Occipital lobe (tissue), 2 donors: ENCODE results near the gene CLECL1. TPM values are rescaled to one million over a fixed set of nuclear protein-coding genes. Genes with fewer than 3 reads are reported as not detected.

Experiments
- DNase-seq: peaks from one replicate; lab custom pipeline; 2025; lab: John Stamatoyannopoulos, UW
- total RNA-seq: library from RNA; depleted of rRNA; stranded (reverse); fragments of >200 nt; gene quantifications from one replicate; pipeline ENCODE4 v1.2.3, GENCODE V29; 2014

Gene CLECL1
- not detected for total RNA-seq

DNA sequence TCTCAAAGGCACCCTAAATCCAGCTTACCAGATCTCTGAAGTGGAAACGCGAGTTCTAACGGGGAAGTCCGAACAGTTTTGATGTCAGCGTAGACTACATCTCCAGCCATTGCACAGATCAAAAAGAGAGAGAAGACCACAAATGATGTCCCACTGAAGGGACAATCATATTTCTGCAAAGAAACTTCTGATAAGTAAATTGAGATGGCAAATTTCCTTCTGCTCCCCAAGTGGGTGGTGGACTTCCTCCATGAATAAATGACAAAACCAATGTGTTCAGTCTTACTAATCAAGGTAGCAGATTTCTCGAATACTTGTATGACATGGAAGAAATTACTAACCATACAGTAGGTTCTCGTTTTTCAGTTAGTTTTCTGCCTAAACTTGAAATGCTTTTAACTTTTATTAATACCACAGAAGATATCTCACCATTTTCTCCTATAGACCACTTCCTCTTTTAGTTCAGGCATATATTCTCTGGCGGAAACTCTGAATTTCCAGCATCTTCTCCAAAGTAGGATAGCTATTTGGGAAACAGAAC is at the start of gene CLECL1:
CLECL1 (minus strand) TSS at position 177 of the 541 bp plus-strand sequence.
- no peak for DNase-seq

DNA sequence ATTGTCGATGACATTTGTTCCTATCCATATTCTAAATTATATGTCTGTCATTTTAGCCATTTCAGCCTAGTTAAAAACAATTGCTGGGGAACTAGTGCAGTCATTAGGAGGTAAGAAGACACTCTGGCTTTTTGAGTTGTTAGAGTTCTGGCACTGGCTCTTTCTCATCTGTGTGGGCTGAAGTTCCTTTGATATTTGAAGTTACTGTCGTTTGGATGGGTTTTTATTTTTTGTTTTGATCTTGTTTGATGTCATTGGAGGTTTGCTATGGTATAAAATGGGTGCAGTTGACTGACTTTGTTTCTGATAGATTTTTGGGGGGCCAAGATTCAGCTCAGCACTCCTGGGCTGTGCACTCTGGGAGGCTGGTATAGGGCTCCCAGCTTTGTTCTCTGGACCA is 48.5 kb upstream of the CLECL1 start:
- DNase-seq, result no peak

DNA sequence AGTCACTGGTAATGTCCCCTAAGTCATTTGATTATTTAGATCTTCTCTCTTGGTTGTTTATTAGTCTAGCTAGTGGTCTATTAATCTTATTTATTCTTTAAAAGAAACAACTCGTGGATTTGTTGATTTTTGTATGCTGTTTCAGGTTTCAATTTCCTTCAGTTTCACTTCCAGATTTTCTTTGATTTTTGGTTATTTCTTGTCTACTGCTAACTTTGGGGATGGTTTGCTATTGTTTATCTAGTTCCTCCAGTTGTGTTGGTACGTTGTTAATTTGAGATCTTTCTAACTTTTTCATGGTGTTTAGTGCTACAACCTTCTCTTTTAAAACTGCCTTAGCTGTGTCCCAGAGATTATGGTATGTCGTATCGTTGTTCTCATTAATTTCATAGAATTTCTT is 46.3 kb upstream of the CLECL1 start:
- no peak for DNase-seq

DNA sequence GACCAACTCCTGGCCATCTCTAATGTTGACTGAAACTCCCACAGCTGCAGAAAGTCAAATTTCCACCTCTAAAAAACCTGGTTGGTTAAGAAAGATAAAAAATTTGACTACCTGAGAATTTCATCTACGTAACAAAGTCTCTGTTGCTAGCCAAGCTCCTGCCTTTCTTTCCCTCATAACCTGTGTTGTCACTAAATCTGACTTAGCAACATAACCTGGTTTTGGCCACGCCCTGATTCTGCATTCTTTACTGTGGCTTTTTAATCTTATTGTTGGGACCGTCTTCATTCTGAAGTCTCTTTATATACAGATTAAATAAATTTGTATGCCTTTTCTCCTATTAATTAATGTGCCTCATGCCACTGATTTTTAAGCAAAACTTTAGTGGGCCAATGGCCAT is 43.9 kb upstream of the CLECL1 start:
- no peak for DNase-seq

DNA sequence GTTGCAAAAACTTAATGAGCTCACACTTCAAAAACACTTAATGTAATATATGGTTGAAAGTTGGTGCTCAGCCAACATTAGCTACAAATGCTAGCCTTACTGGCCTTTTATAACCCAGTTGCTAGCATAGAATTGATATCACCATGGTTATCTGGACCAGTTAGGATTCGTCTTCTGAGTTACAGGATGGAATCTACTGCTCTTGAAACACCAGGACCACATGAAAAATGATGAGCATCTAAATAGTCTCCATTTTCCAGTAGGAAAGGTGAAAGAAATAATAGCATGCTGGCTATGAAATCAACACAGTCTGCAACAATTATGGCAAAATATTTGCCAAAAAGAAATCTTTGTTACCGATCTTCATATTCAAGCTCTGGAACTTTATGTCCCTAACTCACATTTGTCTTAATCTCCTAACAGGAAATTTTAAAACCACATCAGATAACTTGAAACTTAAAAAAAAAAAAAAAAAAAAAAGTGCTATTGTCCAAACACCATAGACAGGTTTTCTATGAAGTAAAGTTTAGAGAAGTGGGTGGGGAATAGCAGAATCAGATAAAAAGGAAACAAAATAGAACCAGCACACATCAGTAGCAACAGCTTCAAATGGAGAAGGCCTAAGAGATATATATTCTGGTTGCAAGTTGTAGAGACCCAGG is 40.5 kb upstream of the CLECL1 start:
- DNase-seq, result no peak

DNA sequence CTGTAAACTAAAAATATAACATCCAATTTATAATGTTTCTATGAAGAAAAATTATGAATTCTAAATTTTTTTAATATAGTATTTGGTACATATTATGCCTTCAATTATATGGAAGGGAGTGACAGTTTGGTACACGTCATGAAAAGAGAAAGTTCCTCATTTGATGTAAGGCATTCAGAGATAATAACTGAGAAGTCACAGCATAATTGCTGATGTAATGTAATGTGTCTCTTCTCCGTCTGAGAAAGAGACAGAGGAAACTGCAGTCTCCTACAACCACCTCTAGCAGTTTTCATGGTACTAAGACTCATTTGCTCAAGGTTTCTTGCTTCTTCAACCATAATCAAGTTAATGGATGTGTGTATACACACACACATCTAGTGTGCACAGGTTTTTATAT is 30.1 kb upstream of the CLECL1 start:
- no peak for DNase-seq

DNA sequence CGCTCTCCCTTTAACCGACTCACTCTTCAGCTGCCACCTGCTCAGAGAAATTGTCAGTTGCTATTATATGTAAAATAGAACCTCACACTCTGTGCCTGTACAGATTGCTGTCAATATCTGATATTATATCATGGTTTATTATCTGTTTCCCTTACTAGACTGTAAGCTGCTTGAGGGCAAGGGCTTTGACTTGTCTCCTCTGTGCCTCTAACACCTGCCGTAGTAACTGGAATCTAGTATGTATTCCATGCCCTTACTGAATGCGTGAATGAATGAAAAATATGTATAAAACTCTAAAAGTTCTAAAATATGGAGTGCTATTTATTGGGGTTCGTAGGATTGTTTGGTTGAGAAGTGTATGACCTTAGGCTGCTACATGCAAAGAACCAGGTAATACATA is 29.5 kb upstream of the CLECL1 start:
- no peak for DNase-seq

DNA sequence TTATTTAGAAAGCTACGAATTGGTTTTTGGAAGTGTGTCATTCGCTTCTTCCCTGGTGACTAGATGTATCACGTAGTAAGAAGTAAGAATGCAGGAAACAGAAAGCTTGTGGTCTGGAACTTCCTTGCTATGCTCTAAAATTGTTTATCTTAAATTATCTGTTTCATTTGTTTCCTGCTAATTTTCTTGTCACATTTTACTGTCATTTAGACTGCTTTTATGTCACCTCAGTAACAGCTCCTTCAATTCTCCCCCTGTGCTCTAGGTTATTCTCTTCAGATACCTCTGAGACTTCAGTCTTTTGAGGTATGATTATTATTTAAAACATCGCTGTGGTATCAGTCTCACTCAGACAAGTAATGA is 28.5 kb upstream of the CLECL1 start:
- no peak for DNase-seq

DNA sequence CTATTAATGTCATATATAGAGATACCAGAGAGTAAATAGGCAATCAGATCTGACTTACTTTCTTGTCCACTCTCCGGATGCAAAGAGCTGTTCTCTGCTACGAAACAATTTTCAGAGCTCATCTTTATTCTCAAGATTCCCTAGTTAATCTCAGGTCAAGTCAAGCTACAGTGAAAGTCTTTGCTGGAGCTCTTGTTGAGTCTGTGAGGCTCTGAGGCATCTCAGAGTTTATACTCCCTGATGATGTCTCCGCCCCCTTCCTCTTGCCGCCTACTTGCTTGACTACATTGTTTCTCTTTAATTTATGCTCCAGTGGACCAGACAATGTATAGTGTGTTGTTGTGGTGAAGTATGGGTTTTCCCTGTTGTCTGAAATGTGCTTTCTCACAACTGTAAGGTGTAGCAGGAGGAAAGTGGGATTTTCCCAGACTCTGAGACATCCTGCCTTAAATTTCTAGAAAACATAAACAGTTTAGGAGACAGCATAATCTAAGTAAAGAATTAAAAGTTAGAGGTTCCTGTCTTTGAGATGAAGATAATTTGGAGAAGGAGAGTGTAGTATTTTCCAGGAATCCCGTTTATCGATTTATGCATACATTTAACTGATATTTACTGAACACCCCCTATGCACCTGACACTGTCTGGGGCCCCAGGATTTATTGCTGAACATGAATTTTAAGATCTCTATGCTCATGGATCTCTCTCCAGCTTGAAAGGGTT is 28.0 kb upstream of the CLECL1 start, which contains the start of gene CD69:
CD69 (minus strand) TSS at position 203 of the 720 bp plus-strand sequence; CDS start at position 122, 81 bp downstream.
- DNase-seq, result no peak

DNA sequence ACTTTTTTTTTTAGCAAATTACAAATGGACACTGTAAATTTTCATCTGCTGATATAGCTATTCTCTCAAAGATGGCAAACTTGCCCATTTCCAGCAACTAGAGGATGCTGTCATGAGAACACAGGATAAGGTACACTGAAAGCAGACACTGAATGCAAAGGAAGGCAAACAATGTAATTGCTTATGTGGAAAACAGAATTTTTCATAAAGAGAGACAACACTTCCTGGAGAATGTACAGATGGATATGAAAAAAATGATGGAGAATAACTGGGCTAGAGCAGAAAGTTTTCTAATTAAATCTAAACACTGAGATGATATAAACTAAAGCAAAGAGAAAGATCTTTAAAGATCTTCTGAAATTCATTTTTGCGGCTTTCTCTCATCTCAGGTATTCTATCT is 27.2 kb upstream of the CLECL1 start:
- DNase-seq, result no peak

DNA sequence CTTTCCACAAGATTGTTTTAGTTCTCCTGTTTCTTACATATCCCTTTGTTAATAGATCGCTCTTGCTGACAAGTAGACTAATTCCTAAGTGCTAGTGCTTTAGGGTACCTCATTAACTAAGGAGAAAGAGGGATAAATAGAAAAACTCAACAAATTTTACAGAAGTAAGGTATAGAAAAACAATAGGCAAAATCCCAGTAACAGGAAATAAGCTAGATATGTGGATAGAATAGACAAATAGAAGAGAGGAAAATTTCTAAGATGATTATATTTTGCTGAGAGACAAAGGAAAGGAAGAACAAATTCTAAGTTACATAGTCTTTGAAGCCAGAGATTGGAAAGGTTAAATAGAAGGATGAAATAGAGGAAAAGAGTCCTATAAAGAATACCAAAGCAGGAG is 26.8 kb upstream of the CLECL1 start:
- no peak for DNase-seq

DNA sequence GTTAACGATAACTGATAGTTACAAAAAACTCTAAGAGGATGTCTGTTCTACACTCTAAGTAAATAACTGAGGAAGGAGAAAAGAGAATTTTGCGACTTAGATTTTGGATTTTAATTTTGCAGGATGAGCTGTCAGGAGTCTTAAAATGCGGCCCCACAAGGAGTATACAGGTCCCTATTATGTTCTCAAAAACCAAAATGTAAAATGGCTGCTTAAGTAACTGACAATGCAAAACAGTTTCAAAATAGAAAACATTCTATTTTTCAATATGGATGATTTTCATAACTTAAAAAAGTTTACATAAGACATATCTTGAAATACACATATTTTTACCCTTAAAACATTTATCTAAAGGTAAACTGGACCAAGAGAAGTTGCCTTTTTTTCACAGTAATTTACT is 25.2 kb upstream of the CLECL1 start:
- DNase-seq, result no peak

DNA sequence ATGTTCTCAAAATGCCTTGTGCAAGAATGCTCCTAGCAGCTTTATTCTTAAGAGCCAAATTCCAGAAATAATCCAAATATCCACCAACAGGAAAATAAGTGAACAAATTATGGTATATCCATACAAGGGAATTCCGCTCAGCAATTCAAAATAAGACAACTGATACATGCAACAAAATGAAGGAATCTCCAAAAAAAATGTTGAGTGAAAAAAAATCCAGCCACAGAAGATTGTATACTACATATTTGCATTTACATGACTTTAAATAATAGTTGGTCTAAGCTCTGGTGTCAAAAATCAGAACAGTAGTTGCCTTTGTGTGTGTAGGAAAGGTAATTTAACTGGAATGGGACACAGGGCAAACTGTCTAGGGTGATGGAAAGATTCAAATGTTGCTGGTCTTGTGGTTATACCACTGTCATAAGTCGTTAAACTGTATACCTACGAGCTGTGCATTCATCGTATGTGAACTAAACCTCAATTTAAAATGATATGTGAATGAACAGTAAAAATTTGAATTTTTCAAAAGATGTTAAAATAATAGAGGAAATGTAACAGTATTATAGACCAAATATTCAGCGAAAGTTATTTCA is 24.6 kb upstream of the CLECL1 start:
- no peak for DNase-seq

DNA sequence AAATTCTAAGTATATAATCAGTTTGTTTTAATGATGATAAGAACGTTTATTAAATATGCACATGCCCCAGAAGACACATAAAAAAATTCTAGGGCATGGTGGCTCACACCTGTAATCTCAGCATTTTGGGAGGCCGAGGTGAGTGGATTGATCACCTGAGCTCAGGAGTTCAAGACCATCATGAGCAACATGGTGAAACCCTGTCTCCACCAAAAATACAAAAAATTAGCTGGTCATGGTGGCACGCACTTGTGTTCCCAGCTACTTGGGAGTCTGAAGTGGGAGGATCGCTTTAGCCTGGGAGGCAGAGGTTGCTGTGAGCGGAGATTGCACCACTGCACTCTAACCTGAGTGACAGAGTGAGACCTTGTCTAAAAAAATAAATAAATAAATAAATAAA is 23.8 kb upstream of the CLECL1 start:
- DNase-seq, result no peak

DNA sequence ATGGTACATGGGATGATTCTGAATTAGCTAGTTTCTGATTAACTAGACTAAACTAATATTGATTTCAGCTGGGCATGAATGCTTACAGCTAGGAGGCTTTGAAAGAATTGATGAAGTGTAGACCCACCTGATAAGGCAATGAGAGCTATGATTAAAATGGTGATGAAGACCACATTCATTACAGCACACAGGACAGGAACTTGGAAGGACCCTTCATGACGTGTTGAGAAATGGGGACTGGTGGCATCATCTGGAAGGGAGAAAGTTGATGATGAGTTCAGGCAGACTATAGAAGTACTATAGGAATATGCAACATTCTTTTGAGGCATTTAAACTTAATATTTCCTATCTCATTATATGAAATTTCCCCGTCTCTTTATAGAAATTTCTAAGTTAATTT is 23.3 kb upstream of the CLECL1 start:
- no peak for DNase-seq

DNA sequence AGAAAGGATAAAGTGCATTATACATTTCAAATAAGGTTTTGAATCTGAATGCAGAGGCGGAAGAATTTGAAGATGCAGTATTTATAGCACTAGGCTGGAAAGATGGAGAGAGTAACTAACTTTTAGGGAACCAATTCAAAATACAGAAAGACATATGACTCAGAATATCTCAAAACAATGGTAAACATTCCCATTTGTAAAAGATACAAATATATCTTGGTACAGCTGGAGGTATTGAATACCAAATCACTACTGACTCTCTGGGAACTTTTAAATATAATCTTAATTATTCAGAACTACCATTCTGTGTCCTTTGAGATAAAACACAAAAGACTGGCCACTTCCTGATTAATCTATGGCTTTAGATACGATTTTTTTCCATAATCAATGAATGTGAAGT is 22.7 kb upstream of the CLECL1 start:
- DNase-seq, result no peak

DNA sequence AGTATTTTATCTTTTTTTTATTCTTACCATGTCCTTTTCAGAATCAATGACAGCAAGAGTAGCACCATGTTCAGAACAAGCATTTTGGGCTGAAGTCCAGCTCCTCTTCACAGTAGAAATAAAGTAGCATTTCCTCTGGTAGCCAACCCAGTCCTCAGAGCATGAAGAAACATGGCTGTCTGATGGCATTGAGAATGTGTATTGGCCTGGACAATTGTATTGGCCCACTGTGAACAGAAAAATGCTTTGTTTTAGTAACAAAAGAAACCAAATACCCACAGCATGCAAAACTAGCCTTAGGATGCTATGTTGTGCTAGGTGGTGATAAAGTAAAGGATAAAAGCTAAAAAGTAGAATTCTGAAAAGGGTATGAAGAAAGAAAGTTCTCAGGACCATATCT is 22.1 kb upstream of the CLECL1 start:
- DNase-seq, result no peak

DNA sequence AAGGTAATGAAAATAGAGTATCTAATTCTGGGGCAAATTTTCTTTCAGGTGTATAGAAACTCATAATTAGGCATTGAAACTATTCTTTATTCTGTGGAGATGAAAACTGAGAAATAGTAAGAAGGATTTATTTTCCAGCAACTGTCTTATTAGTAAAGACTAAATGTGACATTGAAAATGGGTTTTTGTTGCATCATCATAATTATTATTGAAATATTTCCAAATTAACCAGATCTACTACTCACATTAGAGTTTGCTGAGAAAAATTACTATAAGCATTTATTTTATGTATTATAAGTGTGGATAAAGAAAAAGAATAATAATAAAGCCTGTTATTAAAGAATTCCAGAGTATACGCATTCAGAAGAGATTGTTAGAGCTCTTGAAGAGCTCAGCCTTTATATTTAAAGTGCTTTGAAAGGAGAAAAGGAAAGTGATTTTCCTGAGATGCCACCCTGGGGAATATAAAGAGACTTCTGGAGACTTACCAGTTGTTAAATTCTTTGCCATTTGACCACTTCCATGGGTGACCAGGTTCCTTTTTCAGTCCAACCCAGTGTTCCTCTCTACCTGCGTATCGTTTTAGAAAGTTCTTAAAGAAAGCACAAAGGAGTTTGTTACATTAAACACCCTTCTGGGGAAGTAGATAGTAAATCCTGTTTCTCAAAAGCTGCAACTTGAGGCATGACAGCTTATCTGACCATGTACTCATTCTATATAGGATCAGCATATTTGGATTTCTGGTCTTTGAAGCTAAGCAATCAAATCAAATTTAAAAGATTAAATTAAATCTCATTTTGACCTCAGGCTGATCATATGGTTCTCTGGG is 21.4 kb upstream of the CLECL1 start:
- no peak for DNase-seq

DNA sequence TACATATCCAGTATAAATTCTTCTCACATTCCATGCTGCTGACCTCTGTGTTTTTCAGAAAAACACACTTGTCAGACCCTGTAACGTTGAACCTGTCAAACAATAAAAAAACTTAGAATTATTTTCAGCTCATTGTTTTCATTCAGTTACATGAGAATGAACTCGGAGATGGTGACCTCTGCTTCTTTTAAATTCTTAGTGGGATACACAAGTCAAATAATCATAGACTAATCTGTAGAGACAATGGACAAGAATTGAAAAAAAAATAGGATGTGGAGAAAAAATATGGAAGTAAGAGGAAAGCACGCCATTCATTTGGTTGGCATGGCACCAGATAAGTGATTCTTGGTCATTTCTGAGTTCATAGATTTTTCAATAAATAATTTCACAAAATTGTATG is 20.6 kb upstream of the CLECL1 start:
- DNase-seq, result no peak

DNA sequence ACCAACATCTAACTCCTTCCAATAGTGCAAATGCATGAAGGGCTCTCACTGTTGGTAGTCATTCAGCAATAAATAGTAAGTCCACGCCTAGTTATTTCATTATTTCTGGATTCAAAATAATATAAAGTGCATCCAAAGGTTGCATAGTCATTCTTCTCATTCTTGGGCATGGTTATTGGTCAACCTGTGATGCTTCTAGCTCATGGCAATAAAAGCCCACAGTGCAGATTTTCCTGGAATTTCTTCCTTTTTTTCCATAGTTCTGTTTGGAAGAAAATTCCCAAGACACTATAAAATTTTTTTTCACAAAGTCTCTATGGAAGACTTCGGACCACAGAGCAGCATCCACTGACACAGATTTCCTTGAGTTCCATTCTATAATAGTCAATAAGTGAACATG is 20.2 kb upstream of the CLECL1 start:
- no peak for DNase-seq

DNA sequence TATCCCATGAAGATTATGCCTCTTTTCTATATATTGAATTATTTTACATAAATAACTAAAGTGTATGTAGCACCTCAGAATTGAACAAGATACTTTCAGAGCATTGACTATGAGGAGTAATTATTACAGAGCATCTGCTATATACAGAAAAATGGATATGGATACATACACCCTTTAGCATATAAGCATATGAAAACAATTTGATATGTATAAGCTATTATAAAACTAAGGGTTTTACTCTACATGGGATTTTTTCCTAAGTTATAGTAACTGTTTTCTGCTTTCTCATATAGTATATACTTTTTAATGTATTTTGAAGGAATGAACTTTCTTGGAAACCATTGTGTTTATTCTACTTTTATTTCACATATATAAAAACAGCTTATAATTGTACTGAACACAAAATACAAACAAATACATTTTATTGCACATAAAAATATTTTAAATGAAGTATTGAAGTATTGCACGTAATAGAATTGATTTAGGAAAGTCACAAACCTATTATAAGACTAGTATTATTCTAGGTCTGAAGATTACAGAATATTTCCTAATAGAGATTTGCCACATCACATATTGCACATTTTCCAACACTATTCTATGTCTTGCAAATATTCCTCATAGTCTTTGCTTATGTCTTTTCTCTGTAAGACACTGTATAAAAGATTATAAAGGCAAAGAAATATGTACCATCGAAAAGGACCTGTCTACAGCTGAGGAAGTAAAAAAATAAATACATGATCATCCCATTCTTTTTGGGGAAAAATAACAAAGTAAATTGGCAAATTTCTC is 19.4 kb upstream of the CLECL1 start:
- DNase-seq, result no peak
